Inflammatory macrophage (primary cell): Measurements from ENCODE around the gene HEMK1.

Source experiments
- DNase-seq, 2 donors: peaks; one replicate each; pipeline ENCODE4 v3.0.0-alpha.2; 2020 to 2022

HEMK1 gene

DNA sequence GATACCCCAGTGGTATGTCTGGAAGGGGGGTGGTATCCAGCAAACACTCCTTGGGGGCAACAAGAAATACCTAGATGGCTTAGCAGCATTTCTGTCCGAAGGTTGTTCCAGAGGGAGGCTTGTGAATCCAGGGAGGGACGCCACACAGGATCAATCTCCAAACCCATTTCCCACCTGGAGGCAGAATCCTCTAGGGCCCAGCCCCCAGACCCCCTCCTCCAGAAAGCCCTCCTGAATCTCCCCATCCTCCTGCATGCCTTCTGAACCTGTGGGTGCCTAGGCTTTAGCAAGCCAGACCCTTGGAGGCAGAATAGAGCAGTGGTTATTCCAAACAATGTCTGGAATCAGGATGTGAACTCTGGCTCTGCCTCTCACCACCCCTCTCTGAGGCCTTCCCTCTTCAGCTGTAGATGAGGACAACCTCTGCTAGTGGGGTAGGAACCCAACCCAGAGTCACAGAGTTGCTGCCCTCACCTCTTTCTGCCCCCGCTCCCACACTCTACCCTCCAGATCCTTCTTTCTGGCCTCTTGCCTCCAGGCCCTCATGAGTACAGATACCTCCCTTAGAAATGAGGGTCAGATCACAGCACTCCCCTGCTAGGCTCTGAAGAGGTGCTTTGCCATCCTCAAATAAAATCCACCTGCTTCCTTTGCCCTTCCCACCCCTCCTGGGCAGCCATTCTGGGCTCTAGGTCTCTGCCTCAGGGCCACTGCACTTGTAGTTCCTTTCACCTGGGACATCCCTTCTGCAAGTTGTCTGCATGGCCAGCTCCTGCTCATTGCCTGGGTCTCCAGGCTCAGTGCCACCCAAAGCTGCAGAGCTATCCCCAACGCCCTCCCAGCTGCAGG is 34.2 kb downstream of the HEMK1 start:
- DNase-seq, result no peak

DNA sequence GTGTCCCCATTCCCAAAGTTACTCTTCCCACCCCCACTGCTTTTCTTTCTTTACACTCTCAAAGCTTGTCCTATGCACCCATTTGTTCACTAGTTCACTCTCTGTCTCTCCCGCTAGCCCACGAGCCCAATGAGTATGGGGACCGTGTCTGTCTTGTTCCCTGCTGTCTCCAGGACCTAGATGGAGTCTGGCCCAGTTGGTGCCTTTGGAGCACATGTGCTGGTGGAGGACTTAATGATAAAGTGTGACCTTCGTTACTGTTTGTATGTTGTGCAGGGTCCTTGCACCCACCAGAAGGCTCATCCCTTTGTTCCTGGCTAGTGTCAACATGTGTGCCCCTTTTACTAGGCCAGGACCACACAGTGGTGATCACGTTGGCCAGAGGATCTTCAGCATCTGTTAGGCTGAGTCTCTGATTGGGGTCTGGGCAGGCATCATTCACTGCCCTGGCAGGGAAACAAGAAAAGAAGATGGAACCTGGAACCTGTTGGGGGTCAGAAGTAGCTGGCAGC is 34.8 kb downstream of the HEMK1 start:
- DNase-seq, result no peak

DNA sequence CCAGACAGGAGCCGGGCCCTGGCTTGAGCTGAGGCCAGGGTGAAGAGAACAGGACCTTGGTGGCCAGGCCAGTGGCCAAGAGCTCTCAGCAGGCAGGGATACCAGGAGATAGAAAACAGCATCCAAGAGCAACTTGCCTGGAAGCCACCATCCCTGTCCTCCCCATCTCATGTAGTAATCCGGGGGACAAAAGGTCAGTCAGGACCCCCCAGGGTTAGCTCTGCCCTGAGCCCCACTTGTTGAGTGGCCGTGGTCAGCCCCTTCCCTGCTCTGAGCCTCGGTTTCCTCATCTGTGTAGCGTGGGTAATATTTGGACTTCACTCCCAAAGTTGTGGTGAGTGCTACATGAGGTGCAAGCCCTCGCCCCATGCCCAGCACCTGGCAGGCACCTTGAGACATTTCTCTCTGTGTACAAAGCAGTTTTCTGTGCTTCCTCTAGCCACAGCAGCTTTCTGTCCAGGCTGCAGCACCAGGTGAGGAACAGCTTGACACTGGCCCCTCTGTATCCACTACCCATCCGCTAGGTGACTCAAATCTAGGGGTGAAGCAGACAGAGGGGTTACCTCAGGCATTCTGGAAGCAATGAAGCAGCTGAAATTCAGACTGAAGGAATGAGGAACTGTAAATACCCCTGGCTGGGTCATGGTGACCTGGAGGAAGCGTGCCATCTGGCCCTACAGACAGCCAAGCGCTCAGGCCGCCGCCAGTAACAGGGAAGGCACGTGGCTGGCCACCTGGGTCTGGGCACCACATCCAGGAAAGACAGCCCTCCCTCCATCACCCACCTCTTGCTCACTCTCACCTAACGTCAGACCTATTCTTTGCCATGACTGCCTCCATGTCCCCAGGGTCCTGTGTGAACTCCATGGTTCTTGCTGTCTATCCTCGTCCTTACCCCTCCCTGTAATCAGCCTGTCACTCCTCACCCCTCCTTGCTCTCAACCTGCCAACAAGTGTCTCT is 35.6 kb downstream of the HEMK1 start:
- peak; percentile 56 to 65 for DNase-seq

- DNase-seq, result peak; percentile 66 to 76
Measured at GRCh38 chr3:50605901-50606326, 36.6 kb downstream of the HEMK1 start.

GRCh38 chr3:50606596-50606995 is 37.3 kb downstream of the HEMK1 start:
- DNase-seq, result no peak

GRCh38 chr3:50607271-50608091 is 38.2 kb downstream of the HEMK1 start:
- no peak for DNase-seq

- no peak for DNase-seq
Measured at GRCh38 chr3:50608278-50608677, 39.0 kb downstream of the HEMK1 start.

DNA sequence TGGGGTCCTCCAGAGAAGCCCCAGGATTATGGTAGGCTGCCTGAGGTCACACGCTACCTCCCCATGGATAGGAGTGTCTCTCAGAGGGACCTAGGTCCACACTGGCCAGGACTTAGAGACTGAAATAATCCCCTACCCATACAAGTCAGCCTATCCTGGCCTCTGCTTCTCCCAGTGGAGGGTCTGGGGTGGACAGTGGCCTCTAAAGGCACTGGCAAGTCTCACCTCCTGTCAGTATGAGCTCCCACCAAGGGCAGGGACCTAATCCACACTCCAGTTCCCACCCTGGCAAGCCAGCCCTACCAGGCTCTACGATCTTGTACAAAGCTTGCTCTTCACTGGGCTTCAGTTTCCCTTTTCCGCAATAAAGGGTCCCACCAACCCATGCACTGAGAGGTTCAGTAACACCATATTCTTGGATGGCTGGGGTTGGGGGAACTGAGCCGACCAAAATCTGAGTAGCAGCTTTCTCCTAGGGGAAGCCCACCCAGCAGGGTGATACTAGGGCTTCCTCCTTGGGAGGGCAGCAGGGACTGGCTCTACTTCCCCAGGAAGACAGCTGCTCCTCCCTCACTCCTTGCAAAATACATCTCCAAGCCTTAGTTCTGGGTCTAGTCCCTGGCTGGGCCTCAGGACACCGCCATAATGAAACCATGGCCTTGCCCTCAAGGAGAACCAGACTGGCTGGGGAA is 39.9 kb downstream of the HEMK1 start:
- peak; percentile 65 to 69 for DNase-seq

- DNase-seq, result no peak
Measured at GRCh38 chr3:50609763-50610085, 40.4 kb downstream of the HEMK1 start.

DNA sequence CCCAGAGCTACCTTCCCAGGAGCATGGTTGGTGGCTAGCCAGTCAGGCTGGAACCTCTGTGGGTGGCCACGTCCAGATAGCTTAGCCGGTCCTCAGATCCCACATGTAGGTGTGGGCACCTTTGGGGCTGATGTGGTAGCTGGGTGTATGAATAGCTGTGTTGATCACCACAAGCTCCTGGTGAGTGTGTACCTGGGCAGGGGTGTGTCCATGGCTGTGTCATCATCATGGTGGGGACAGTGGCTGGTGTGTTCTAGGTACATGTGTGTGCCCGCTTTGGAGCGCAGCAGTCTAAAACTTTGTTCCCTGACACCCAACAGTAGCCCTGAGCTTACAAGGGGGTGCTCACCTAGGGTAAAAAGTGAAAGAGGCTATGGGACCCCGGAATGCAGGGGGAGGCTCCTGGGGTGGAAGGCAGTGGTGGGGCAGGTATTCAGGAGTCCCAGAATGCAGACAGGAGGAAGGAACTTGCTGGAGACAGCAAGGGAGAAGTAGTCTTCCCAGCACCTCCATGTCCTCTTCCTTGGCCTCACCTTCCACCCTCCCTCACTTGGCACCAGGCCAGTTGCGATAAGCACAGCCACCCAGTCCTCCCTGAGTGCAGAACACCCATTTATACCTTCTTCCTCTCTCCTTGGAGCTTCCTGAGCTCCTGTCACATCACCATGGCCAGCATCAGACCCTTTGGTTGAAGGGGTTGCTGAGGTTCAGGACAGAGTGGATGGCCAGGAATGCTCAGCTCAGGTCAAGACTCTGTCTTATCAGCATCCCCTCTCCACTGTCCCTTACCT is 41.1 kb downstream of the HEMK1 start:
- DNase-seq, result no peak

- peak in 1 of 2 donors; percentile 84 for DNase-seq
Measured at GRCh38 chr3:50610992-50611463, 41.7 kb downstream of the HEMK1 start.

GRCh38 chr3:50611464-50612233 is 42.3 kb downstream of the HEMK1 start, which contains the start of gene CISH:
CISH (minus strand) TSS chr3:50611774; CDS start chr3:50611650, 124 bp downstream.
- peak; percentile 100 for DNase-seq

GRCh38 chr3:50612234-50612882 is 43.0 kb downstream of the HEMK1 start:
- DNase-seq, result no peak

DNA sequence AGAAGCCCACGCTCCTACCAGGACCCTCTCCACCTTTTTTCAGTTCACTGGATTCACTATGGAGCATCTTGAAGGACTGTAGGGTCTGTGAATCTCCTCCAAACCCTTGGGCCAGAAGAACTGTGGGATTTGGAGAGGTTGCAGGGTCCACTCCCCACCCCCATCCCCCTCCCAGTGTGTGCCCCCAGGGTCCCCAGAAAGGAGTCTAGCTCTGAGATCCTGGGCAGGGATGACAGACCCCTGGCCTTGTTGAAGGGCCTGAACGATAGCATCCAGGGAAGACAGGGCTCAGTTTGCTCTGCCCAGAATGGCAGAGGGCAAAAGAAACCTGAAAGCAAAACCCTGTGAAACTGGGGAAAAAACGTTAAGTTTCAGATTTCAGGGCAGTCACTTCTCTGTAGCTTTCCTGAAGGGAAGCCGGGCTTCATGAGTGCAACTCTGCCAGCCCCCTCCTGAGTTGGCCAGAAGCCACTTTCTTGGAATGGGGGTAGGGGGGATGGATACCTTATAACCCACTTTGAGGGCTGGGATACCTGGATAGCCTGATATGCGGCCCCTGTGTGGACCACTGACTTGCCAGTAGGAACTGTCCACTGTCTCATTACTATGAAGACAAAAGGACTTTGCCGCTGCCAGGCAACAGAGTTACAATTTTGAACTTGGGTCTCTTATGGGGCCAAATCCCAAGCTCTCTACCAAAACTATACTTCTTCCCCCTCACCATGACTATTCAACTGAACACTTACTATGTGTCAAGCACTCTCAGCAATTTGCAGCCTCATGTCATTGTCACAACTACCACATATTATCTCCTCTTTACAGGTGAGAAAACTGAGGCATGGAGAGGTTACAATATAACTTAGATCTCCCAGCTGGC is 43.9 kb downstream of the HEMK1 start:
- no peak for DNase-seq

GRCh38 chr3:50615190-50615589 is 45.9 kb downstream of the HEMK1 start:
- DNase-seq, result no peak

DNA sequence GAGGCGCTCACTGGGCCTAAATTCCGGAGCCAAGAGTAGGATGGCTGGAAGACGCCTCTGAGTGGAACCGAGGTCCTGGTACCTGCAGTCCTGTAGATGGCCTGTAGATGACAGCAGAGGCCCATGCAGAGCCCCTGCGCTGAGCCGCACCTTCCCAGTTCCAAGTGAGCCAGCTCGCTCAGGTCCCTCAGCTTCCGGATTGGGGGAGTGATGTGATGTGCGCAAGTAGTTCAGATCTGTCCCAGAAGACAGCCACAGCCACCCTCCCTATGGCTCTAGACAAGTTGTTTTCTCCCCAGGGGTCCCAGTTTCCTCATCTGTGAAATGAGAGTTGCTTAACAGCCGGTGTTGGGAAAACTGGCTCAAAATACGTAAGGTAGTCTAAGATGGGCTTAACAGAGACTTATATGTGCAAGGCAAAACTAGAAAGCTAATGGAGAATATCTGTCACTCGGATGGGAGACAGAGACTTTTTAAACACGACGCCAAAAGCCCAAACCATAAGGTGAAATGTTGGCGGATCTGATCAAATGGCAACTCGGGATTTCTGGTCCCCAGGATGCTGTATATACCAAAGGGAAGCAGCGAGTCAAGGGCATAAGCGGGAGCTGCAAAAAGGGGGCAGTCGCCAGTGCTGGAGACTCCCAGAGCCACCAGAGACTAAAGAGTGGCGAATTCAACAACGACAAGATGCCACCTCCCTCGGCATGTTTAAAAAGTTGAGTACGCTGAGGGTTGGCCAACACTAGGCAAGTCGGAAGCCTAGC is 46.9 kb downstream of the HEMK1 start:
- DNase-seq, result peak; percentile 81 to 82

GRCh38 chr3:50616770-50617095 is 47.4 kb downstream of the HEMK1 start:
- peak; percentile 95 to 96 for DNase-seq
